AG04449 (cell line): ENCODE data around the gene PF4V1.
A peak's percentile ranks its signal among the peaks of the same experiment; 100 is the strongest.
"Not testable (repeated sequence)": the region's sequence is repeated elsewhere in the genome, so short reads cannot be mapped to it uniquely, and the experiment has no call there.

Experiments used
- CTCF ChIA-PET: fragments of 350-600 bp; formaldehyde crosslinking; extraction: SDS; loops from one replicate; lab custom pipeline; 2021; ENCODE audit warnings: antibody characterized with exemption; lab: Yijun Ruan, JAX
- POLR2A ChIA-PET: fragments of 400-600, 350-600 bp; formaldehyde crosslinking; extraction: SDS; loops from one replicate; lab custom pipeline; 2020; ENCODE audit warnings: antibody characterized with exemption, inconsistent platforms; lab: Yijun Ruan, JAX
- DNase-seq: peaks from one replicate; pipeline ENCODE4 v3.0.0-alpha.2; 2010; ENCODE audit warnings: low read depth, low spot score
- H3K4me3 ChIP-seq: 2 replicates; pipeline ENCODE4 v1.5.1; 2011; ENCODE audit warnings: low read depth, mild to moderate bottlenecking, control low read depth, low read length
- CTCF ChIP-seq: IDR thresholded peaks from one replicate; pipeline ENCODE4 v1.5.1; 2011; ENCODE audit warnings: mild to moderate bottlenecking, moderate library complexity, low read length, control low read depth, inconsistent platforms; ENCODE audit not compliant: insufficient read depth; ENCODE audit errors: missing control alignments

PF4V1 gene

GRCh38 chr4:73892966-73893365 lies 39.9 kb downstream of the PF4V1 start:
- CTCF ChIA-PET, result no interaction called here
- no peak for TF ChIP-seq CTCF
- no peak overlapping the region for H3K4me3 ChIP-seq
- POLR2A ChIA-PET, result no interaction called here
- no peak for DNase-seq

GRCh38 chr4:73894001-73894400 lies 40.9 kb downstream of the PF4V1 start:
- CTCF ChIA-PET, result no interaction called here
- no peak for DNase-seq
- TF ChIP-seq CTCF, result no peak
- no peak overlapping the region for H3K4me3 ChIP-seq
- POLR2A ChIA-PET, result no interaction called here

- no peak for TF ChIP-seq CTCF
- no peak overlapping the region for H3K4me3 ChIP-seq
- ChIA-PET CTCF (interaction anchor here (1.4 kb wide), 1 partner anchor 233 kb away, joined by 3 read pairs; no protein-coding TSS in a partner anchor), POLR2A (interaction anchor here (0.7 kb wide), 1 partner anchor 204 kb away, joined by 4 read pairs; no protein-coding TSS in a partner anchor)
- DNase-seq, result no peak
Observed at GRCh38 chr4:73895201-73896175, 42.4 kb downstream of the PF4V1 start.

- ChIA-PET CTCF (interaction anchor here (0.9 to 1.0 kb wide), 2 partner anchors 21 to 167 kb away, joined by 3 read pairs; no protein-coding TSS in a partner anchor), POLR2A (interaction anchor here (1.0 kb wide), 1 partner anchor 20 kb away, joined by 4 read pairs; no protein-coding TSS in a partner anchor)
- DNase-seq, result no peak
Observed at GRCh38 chr4:73896416-73896815, 43.3 kb downstream of the PF4V1 start.

GRCh38 chr4:73897380-73898136 lies 44.5 kb downstream of the PF4V1 start:
- ChIA-PET CTCF (interaction anchor here (0.9 to 1.0 kb wide), 2 partner anchors 20 to 168 kb away, joined by 3 read pairs; no protein-coding TSS in a partner anchor), POLR2A (interaction anchor here (0.7 to 1.0 kb wide), 2 partner anchors 19 to 22 kb away, joined by 3 to 4 read pairs; no protein-coding TSS in a partner anchor)
- peak; percentile 82 for DNase-seq
- no peak for TF ChIP-seq CTCF
- H3K4me3 ChIP-seq, result no peak overlapping the region

More at GRCh38 chr4:73896416-73896815, 43.3 kb downstream of the PF4V1 start:
- TF ChIP-seq CTCF, result no peak
- no peak overlapping the region for H3K4me3 ChIP-seq

GRCh38 chr4:73899338-73899737 lies 46.2 kb downstream of the PF4V1 start:
- CTCF ChIA-PET, result interaction anchor here (1.2 kb wide), 1 partner anchor 234 kb away, joined by 3 read pairs; no protein-coding TSS in a partner anchor
- H3K4me3 ChIP-seq, POLR2A ChIA-PET: not testable (repeated sequence)

More at GRCh38 chr4:73899338-73899737, 46.2 kb downstream of the PF4V1 start:
- DNase-seq, result not testable (repeated sequence)
